Epidermal melanocyte (primary cell): ENCODE data around the gene ATP10D.
"Not testable (repeated sequence)": the region's sequence is repeated elsewhere in the genome, so short reads cannot be mapped to it uniquely, and the experiment has no call there.

Source experiments
- DNase-seq: peaks from one replicate; pipeline ENCODE4 v3.0.0; 2011; ENCODE audit warnings: low spot score; ENCODE audit not compliant: insufficient read length

Gene ATP10D

GRCh38 chr4:47486727-47487126 lies 1.7 kb downstream of the ATP10D start:
- DNase-seq, result not testable (repeated sequence)

GRCh38 chr4:47488706-47489105 lies 3.6 kb downstream of the ATP10D start:
- no peak for DNase-seq

- no peak for DNase-seq
Measured at GRCh38 chr4:47490550-47490949, 5.5 kb downstream of the ATP10D start.

GRCh38 chr4:47493238-47494123 lies 8.4 kb downstream of the ATP10D start:
- no peak for DNase-seq

GRCh38 chr4:47494124-47494430 lies 9.0 kb downstream of the ATP10D start:
- DNase-seq, result no peak

- DNase-seq, result no peak
Measured at GRCh38 chr4:47498899-47499298, 13.8 kb downstream of the ATP10D start.

GRCh38 chr4:47499700-47500099 lies 14.6 kb downstream of the ATP10D start:
- DNase-seq, result no peak

- DNase-seq, result no peak
Measured at GRCh38 chr4:47500776-47501175, 15.7 kb downstream of the ATP10D start.

- DNase-seq, result no peak
Measured at GRCh38 chr4:47505147-47505546, 20.1 kb downstream of the ATP10D start.

- no peak for DNase-seq
Measured at GRCh38 chr4:47505666-47506065, 20.6 kb downstream of the ATP10D start.

- no peak for DNase-seq
Measured at GRCh38 chr4:47510506-47511143, 25.6 kb downstream of the ATP10D start.

- DNase-seq, result no peak
Measured at GRCh38 chr4:47513461-47513860, 28.4 kb downstream of the ATP10D start.

- no peak for DNase-seq
Measured at GRCh38 chr4:47519239-47519883, 34.3 kb downstream of the ATP10D start.

- DNase-seq, result no peak
Measured at GRCh38 chr4:47525154-47525819, 40.2 kb downstream of the ATP10D start.

- DNase-seq, result no peak
Measured at GRCh38 chr4:47526281-47526680, 41.2 kb downstream of the ATP10D start.

GRCh38 chr4:47528646-47529045 lies 43.6 kb downstream of the ATP10D start:
- not testable (repeated sequence) for DNase-seq

GRCh38 chr4:47530801-47531200 lies 45.7 kb downstream of the ATP10D start:
- no peak for DNase-seq

GRCh38 chr4:47531241-47531953 lies 46.3 kb downstream of the ATP10D start:
- DNase-seq, result no peak

GRCh38 chr4:47531954-47532321 lies 46.9 kb downstream of the ATP10D start:
- no peak for DNase-seq

- no peak for DNase-seq
Measured at GRCh38 chr4:47532658-47533057, 47.6 kb downstream of the ATP10D start.

- no peak for DNase-seq
Measured at GRCh38 chr4:47533689-47534347, 48.7 kb downstream of the ATP10D start.
